HUES6 (cell line): ENCODE data around the gene DFFB.

Source experiments
- H3K27ac ChIP-seq: 2 replicates; pipeline ENCODE4 v1.7.0; 2013; ENCODE audit warnings: low read depth, mild to moderate bottlenecking, low read length, inconsistent platforms
- H3K27me3 ChIP-seq: 2 replicates; pipeline ENCODE4 v1.6.1; 2013; ENCODE audit warnings: low read length; ENCODE audit not compliant: control insufficient read depth, insufficient read depth
- H3K36me3 ChIP-seq: 2 replicates; pipeline ENCODE4 v1.6.1; 2013; ENCODE audit warnings: low read length; ENCODE audit not compliant: control insufficient read depth, insufficient read depth
- H3K4me1 ChIP-seq: 2 replicates; pipeline ENCODE4 v1.6.1; 2013; ENCODE audit warnings: low read length; ENCODE audit not compliant: control insufficient read depth, insufficient read depth
- H3K4me3 ChIP-seq: 2 replicates; pipeline ENCODE4 v1.5.1; 2013; ENCODE audit warnings: low read depth, low read length
- H3K9ac ChIP-seq: one replicate; pipeline ENCODE4 v1.6.1; 2013; ENCODE audit warnings: mild to moderate bottlenecking, low read length
- H3K9me3 ChIP-seq: 2 replicates; pipeline ENCODE4 v1.6.1; 2013; ENCODE audit warnings: low read depth, low read length; ENCODE audit not compliant: control insufficient read depth, insufficient read depth

The DFFB gene

GRCh38 chr1:3886691-3887090 lies 29.4 kb downstream of the DFFB start:
- no peak overlapping the region for H3K9ac ChIP-seq
- H3K4me1 ChIP-seq: no peaks in the 10 kb centered on the region
- no peak overlapping the region for H3K27ac ChIP-seq
- H3K9me3 ChIP-seq: no peaks in the 10 kb centered on the region
- no peaks in the 10 kb centered on the region for H3K27me3 ChIP-seq
- no peak overlapping the region for H3K4me3 ChIP-seq
- peaks cover 49% of the 10 kb centered on the region for H3K36me3 ChIP-seq

- no peak overlapping the region for H3K4me3 ChIP-seq
- no peaks in the 10 kb centered on the region for H3K27me3 ChIP-seq
- H3K9ac ChIP-seq: no peak overlapping the region
- H3K4me1 ChIP-seq: no peaks in the 10 kb centered on the region
- H3K9me3 ChIP-seq: no peaks in the 10 kb centered on the region
- peaks cover 56% of the 10 kb centered on the region for H3K36me3 ChIP-seq
- no peak overlapping the region for H3K27ac ChIP-seq
These were observed 31.0 kb downstream of the DFFB start for GRCh38 chr1:3888301-3888700.

- H3K9ac ChIP-seq: no peak overlapping the region
- no peaks in the 10 kb centered on the region for H3K9me3 ChIP-seq
- no peak overlapping the region for H3K27ac ChIP-seq
- peaks cover 55% of the 10 kb centered on the region for H3K36me3 ChIP-seq
- H3K27me3 ChIP-seq: no peaks in the 10 kb centered on the region
- H3K4me3 ChIP-seq: no peak overlapping the region
- no peaks in the 10 kb centered on the region for H3K4me1 ChIP-seq
These were observed 32.7 kb downstream of the DFFB start for GRCh38 chr1:3889936-3890335.

- Histone ChIP-seq H3K36me3 (peaks cover 61% of the 10 kb centered on the region), H3K4me1 (no peaks in the 10 kb centered on the region), H3K27me3 (no peaks in the 10 kb centered on the region), H3K9me3 (no peaks in the 10 kb centered on the region), H3K4me3 (no peak overlapping the region), H3K27ac (no peak overlapping the region), H3K9ac (no peak overlapping the region)
These were observed 33.4 kb downstream of the DFFB start for GRCh38 chr1:3890389-3891328.

- Histone ChIP-seq H3K36me3 (peaks cover 58% of the 10 kb centered on the region), H3K9ac (no peak overlapping the region), H3K4me1 (no peaks in the 10 kb centered on the region)
These were observed 34.1 kb downstream of the DFFB start for GRCh38 chr1:3891329-3891865.

GRCh38 chr1:3892748-3893147 lies 35.5 kb downstream of the DFFB start:
- H3K27ac ChIP-seq: no peak overlapping the region
- no peak overlapping the region for H3K4me3 ChIP-seq
- peaks cover 52% of the 10 kb centered on the region for H3K36me3 ChIP-seq
- no peaks in the 10 kb centered on the region for H3K9me3 ChIP-seq
- no peaks in the 10 kb centered on the region for H3K4me1 ChIP-seq
- H3K9ac ChIP-seq: no peak overlapping the region
- no peaks in the 10 kb centered on the region for H3K27me3 ChIP-seq

More at GRCh38 chr1:3891329-3891865, 34.1 kb downstream of the DFFB start:
- no peaks in the 10 kb centered on the region for H3K27me3 ChIP-seq
- H3K9me3 ChIP-seq: no peaks in the 10 kb centered on the region
- H3K4me3 ChIP-seq: no peak overlapping the region
- no peak overlapping the region for H3K27ac ChIP-seq

- no peak overlapping the region for H3K27ac ChIP-seq
- peaks cover 47% of the 10 kb centered on the region for H3K36me3 ChIP-seq
These were observed 35.9 kb downstream of the DFFB start for GRCh38 chr1:3893190-3893589.

GRCh38 chr1:3894626-3895278 lies 37.5 kb downstream of the DFFB start:
- Histone ChIP-seq H3K9me3 (peaks cover 2% of the 10 kb centered on the region; the same call in 1 of the 2 replicates), H3K27ac (no peak overlapping the region), H3K4me1 (no peaks in the 10 kb centered on the region), H3K36me3 (peaks cover 38% of the 10 kb centered on the region), H3K27me3 (no peaks in the 10 kb centered on the region), H3K4me3 (no peak overlapping the region), H3K9ac (no peak overlapping the region)

More at GRCh38 chr1:3893190-3893589, 35.9 kb downstream of the DFFB start:
- H3K9me3 ChIP-seq: 0 out of 2 replicates have a peak, but pooled peaks cover 2% of the 10 kb centered on the region
- no peak overlapping the region for H3K9ac ChIP-seq
- H3K4me3 ChIP-seq: no peak overlapping the region
- no peaks in the 10 kb centered on the region for H3K4me1 ChIP-seq
- H3K27me3 ChIP-seq: no peaks in the 10 kb centered on the region

GRCh38 chr1:3895279-3895950 lies 38.1 kb downstream of the DFFB start:
- H3K36me3 ChIP-seq: peaks cover 32% of the 10 kb centered on the region
- no peak overlapping the region for H3K4me3 ChIP-seq
- H3K9ac ChIP-seq: no peak overlapping the region
- H3K27ac ChIP-seq: no peak overlapping the region
- no peaks in the 10 kb centered on the region for H3K4me1 ChIP-seq
- H3K9me3 ChIP-seq: peaks cover 2% of the 10 kb centered on the region; the same call in 1 of the 2 replicates
- no peaks in the 10 kb centered on the region for H3K27me3 ChIP-seq

GRCh38 chr1:3895951-3896325 lies 38.7 kb downstream of the DFFB start:
- H3K4me1 ChIP-seq: no peaks in the 10 kb centered on the region
- H3K9ac ChIP-seq: no peak overlapping the region
- H3K27ac ChIP-seq: no peak overlapping the region
- H3K27me3 ChIP-seq: no peaks in the 10 kb centered on the region
- no peak overlapping the region for H3K4me3 ChIP-seq
- peaks cover 2% of the 10 kb centered on the region; the same call in 1 of the 2 replicates for H3K9me3 ChIP-seq
- H3K36me3 ChIP-seq: peaks cover 26% of the 10 kb centered on the region
